GM23248 (cell line): Measurements from ENCODE around the gene ABCG1. TPM values are rescaled to one million over a fixed set of nuclear protein-coding genes. Genes with fewer than 3 reads are reported as not detected.

Source experiments
- DNase-seq: peaks from one replicate; pipeline ENCODE4 v3.0.0-alpha.2; 2015
- H2AFZ ChIP-seq: fragments of 200-600 bp; sonication (generic); 2 replicates; pipeline ENCODE4 v1.6.1; 2016; ENCODE audit warnings: antibody characterized with exemption
- H3F3A ChIP-seq: fragments of 200-600 bp; sonication (generic); 2 replicates; pipeline ENCODE4 v1.6.1; 2016; ENCODE audit warnings: mild to moderate bottlenecking, antibody characterized with exemption, mixed run types; ENCODE audit not compliant: insufficient read depth
- H3K27ac ChIP-seq: fragments of 200-600 bp; sonication (generic); 2 replicates; pipeline ENCODE4 v1.5.1; 2016; ENCODE audit warnings: mild to moderate bottlenecking
- H3K27me3 ChIP-seq: fragments of 200-600 bp; sonication (generic); replicated peaks from 2 replicates; pipeline ENCODE4 v1.6.1; 2016; ENCODE audit warnings: mild to moderate bottlenecking; ENCODE audit not compliant: insufficient read depth
- H3K36me3 ChIP-seq: fragments of 200-600 bp; sonication (generic); 2 replicates; pipeline ENCODE4 v1.6.1; 2016; ENCODE audit warnings: low read depth, mild to moderate bottlenecking
- H3K4me1 ChIP-seq: fragments of 200-600 bp; sonication (generic); 2 replicates; pipeline ENCODE4 v1.6.1; 2016; ENCODE audit warnings: mild to moderate bottlenecking; ENCODE audit not compliant: insufficient read depth
- H3K4me2 ChIP-seq: fragments of 200-600 bp; sonication (generic); one replicate; pipeline ENCODE4 v1.6.1; 2016; ENCODE audit warnings: mild to moderate bottlenecking; ENCODE audit not compliant: unreplicated experiment
- H3K4me3 ChIP-seq: fragments of 200-600 bp; sonication (generic); 2 replicates; pipeline ENCODE4 v1.5.1; 2016; ENCODE audit warnings: mild to moderate bottlenecking
- H3K79me2 ChIP-seq: fragments of 200-600 bp; sonication (generic); 2 replicates; pipeline ENCODE4 v1.6.1; 2016; ENCODE audit warnings: mild to moderate bottlenecking; ENCODE audit not compliant: insufficient read depth
- H3K9ac ChIP-seq: fragments of 200-600 bp; sonication (generic); 2 replicates; pipeline ENCODE4 v1.6.1; 2016; ENCODE audit warnings: mild to moderate bottlenecking
- H3K9me2 ChIP-seq: fragments of 200-600 bp; sonication (generic); 2 replicates; pipeline ENCODE4 v1.6.1; 2016; ENCODE audit warnings: mixed run types, mild to moderate bottlenecking, moderate library complexity; ENCODE audit not compliant: insufficient read depth
- H3K9me3 ChIP-seq: fragments of 200-600 bp; sonication (generic); one replicate; pipeline ENCODE4 v1.6.1; 2017; ENCODE audit warnings: low read depth
- H4K20me1 ChIP-seq: fragments of 200-600 bp; sonication (generic); 2 replicates; pipeline ENCODE4 v1.6.0; 2016; ENCODE audit not compliant: insufficient read depth
- EZH2 ChIP-seq: fragments of 200-600 bp; sonication (generic); IDR thresholded peaks from 2 replicates; pipeline ENCODE4 v1.6.1; 2018; ENCODE audit warnings: antibody characterized with exemption, mild to moderate bottlenecking; ENCODE audit not compliant: insufficient read depth, poor library complexity, severe bottlenecking
- EZH2phosphoT487 ChIP-seq: fragments of 200-600 bp; sonication (generic); IDR thresholded peaks from 2 replicates; pipeline ENCODE4 v1.6.1; 2018; ENCODE audit warnings: antibody characterized with exemption, moderate library complexity, mild to moderate bottlenecking, low read depth; ENCODE audit not compliant: insufficient read depth
- WGBS, 2 experiments: methylation state at CpG; one replicate each; pipeline ENCODE4 v1.1.6; 2015 to 2017; ENCODE audit warnings: low lambda C conversion rate in 2 of 2, low coverage in 1 of 2; ENCODE audit errors: missing lambda C conversion rate in 2 of 2; 5-methylcytosine and 5-hydroxymethylcytosine counted together
- in situ Hi-C: fragments of 300-500 bp; cut with MboI; formaldehyde crosslinking; loops from 2 replicates; pipeline ENCODE4 v1.15.0; 2020
- polyA plus RNA-seq: library from polyadenylated mRNA; unstranded; fragments of >200 nt; fragmentation: Nextera tagmentation; extraction: Ambion mirVana; gene quantifications from 2 replicates; pipeline ENCODE4 v1.2.1, GENCODE V29; 2016
- total RNA-seq: library from RNA; depleted of rRNA; stranded (reverse); fragments of >200 nt; shearing (Covaris generic); gene quantifications from 2 replicates; pipeline ENCODE4 v1.2.3, GENCODE V29; 2014

The ABCG1 gene
- total and polyA plus RNA-seq, 2 experiments from 2014 or later, result 0.08 TPM; not detected in 1

- no peaks in the 10 kb centered on the region for H3K9me3 ChIP-seq
- no peak for DNase-seq
- in situ Hi-C loops, result no loop called here
- no peak for TF ChIP-seq EZH2phosphoT487
- no peak for TF ChIP-seq EZH2
- H3K4me1 ChIP-seq, result 0 out of 2 replicates have a peak, but pooled peaks cover 8% of the 10 kb centered on the region
- WGBS, 2 experiments, result 67% methylated on average over 11 of the region's 11 CpGs
- H3K79me2 ChIP-seq, result no peaks in the 10 kb centered on the region
- H3K9ac ChIP-seq, result no peak overlapping the region
- H3K27ac ChIP-seq, result no peak overlapping the region
- H3K27me3 ChIP-seq, result no peaks in the 10 kb centered on the region
- H3F3A ChIP-seq, result no peaks in the 10 kb centered on the region
- H3K9me2 ChIP-seq, result no peaks in the 10 kb centered on the region
- H3K36me3 ChIP-seq, result no peaks in the 10 kb centered on the region
- H3K4me3 ChIP-seq, result no peak overlapping the region
- no peak overlapping the region for H2AFZ ChIP-seq
- no peak overlapping the region for H3K4me2 ChIP-seq
- no peaks in the 10 kb centered on the region for H4K20me1 ChIP-seq
Measured at GRCh38 chr21:42189860-42190485, 29.0 kb upstream of the ABCG1 start.

GRCh38 chr21:42190486-42190863 lies 28.5 kb upstream of the ABCG1 start:
- no peaks in the 10 kb centered on the region for H3K9me3 ChIP-seq
- H3K4me2 ChIP-seq, result no peak overlapping the region
- TF ChIP-seq EZH2 (no peak), EZH2phosphoT487 (no peak)
- no peak overlapping the region for H2AFZ ChIP-seq
- H3K27me3 ChIP-seq, result no peaks in the 10 kb centered on the region
- H3F3A ChIP-seq, result no peaks in the 10 kb centered on the region
- H3K36me3 ChIP-seq, result no peaks in the 10 kb centered on the region
- DNase-seq, result no peak
- no peak overlapping the region for H3K9ac ChIP-seq
- H3K9me2 ChIP-seq, result no peaks in the 10 kb centered on the region
- in situ Hi-C loops, result no loop called here
- no peaks in the 10 kb centered on the region for H4K20me1 ChIP-seq
- WGBS, 2 experiments, result 82 to 84% methylated on average over 8 of the region's 8 CpGs
- no peaks in the 10 kb centered on the region for H3K79me2 ChIP-seq
- H3K4me3 ChIP-seq, result no peak overlapping the region
- H3K4me1 ChIP-seq, result 0 out of 2 replicates have a peak, but pooled peaks cover 8% of the 10 kb centered on the region
- H3K27ac ChIP-seq, result no peak overlapping the region

- Histone ChIP-seq H3K27me3 (no peaks in the 10 kb centered on the region), H3K4me2 (no peak overlapping the region), H3K27ac (no peak overlapping the region), H3K9ac (no peak overlapping the region), H2AFZ (no peak overlapping the region), H3K36me3 (no peaks in the 10 kb centered on the region), H3K4me1 (0 out of 2 replicates have a peak, but pooled peaks cover 8% of the 10 kb centered on the region), H3K4me3 (no peak overlapping the region), H3K9me2 (no peaks in the 10 kb centered on the region), H3F3A (no peaks in the 10 kb centered on the region), H3K79me2 (no peaks in the 10 kb centered on the region), H4K20me1 (no peaks in the 10 kb centered on the region), H3K9me3 (no peaks in the 10 kb centered on the region)
- TF ChIP-seq EZH2 (no peak), EZH2phosphoT487 (no peak)
- in situ Hi-C loops, result no loop called here
- no peak for DNase-seq
- 61 to 68% methylated on average over 5 of the region's 5 CpGs for WGBS, 2 experiments
Measured at GRCh38 chr21:42191064-42191463, 27.9 kb upstream of the ABCG1 start.

- 61 to 63% methylated on average over 21 of the region's 21 CpGs for WGBS, 2 experiments
- no peak for DNase-seq
Measured at GRCh38 chr21:42191696-42192595, 27.0 kb upstream of the ABCG1 start.

More at GRCh38 chr21:42191696-42192595, 27.0 kb upstream of the ABCG1 start:
- Histone ChIP-seq H4K20me1 (no peaks in the 10 kb centered on the region), H3K4me1 (0 out of 2 replicates have a peak, but pooled peaks cover 8% of the 10 kb centered on the region), H3K9me3 (no peaks in the 10 kb centered on the region), H3K27me3 (no peaks in the 10 kb centered on the region), H3K9me2 (no peaks in the 10 kb centered on the region), H3K9ac (no peak overlapping the region), H3K79me2 (no peaks in the 10 kb centered on the region), H3K4me2 (no peak overlapping the region), H3K4me3 (no peak overlapping the region), H2AFZ (no peak overlapping the region), H3F3A (no peaks in the 10 kb centered on the region), H3K27ac (no peak overlapping the region), H3K36me3 (no peaks in the 10 kb centered on the region)
- TF ChIP-seq EZH2phosphoT487 (no peak), EZH2 (no peak)
- in situ Hi-C loops, result no loop called here
